Endothelial cell of umbilical vein (primary cell): Measurements from ENCODE around the gene CPLANE2. TPM values are rescaled to one million over a fixed set of nuclear protein-coding genes. Genes with fewer than 3 reads are reported as not detected.

Experiments
- BruUV-seq: library from RNA; stranded (reverse); fragments of 400-500 nt; replicated peaks from 2 replicates; lab custom pipeline; 2021; lab: Mats Ljungman, UMichigan
- CTCF ChIA-PET: fragments of 300-600, 350-600 bp; sonication (Branson Sonifier 250); formaldehyde crosslinking; loops from one replicate; lab custom pipeline; 2021; ENCODE audit warnings: antibody characterized with exemption, inconsistent platforms; lab: Charles Lee
- POLR2A ChIA-PET: fragments of 300-600, 350-600 bp; sonication (Branson Sonifier 250); formaldehyde crosslinking; loops from one replicate; lab custom pipeline; 2021; ENCODE audit warnings: antibody characterized with exemption, inconsistent platforms; lab: Charles Lee
- DNase-seq: peaks from one replicate; pipeline ENCODE4 v3.0.0-alpha.2; 2011; ENCODE audit warnings: low read depth, low spot score
- FAIRE-seq: peaks from 2 replicates; lab custom pipeline; 2011; peaks lifted over from hg19 to GRCh38; lab: Jason Lieb, UNC
- H2AFZ ChIP-seq: 2 replicates; pipeline ENCODE4 v1.6.0; 2012; ENCODE audit warnings: low read depth, low read length, control low read depth, inconsistent platforms
- H3K27ac ChIP-seq: 2 replicates; pipeline ENCODE4 v1.5.1; 2011; ENCODE audit warnings: low read depth, mild to moderate bottlenecking, control low read depth, low read length, moderate library complexity; ENCODE audit not compliant: insufficient read depth
- H3K27me3 ChIP-seq, 2 experiments: 2 replicates each; pipeline versions ENCODE4 v1.6.0 to v1.6.1; 2011; ENCODE audit warnings: low read length in 2 of 2, mixed read lengths in 1 of 2; ENCODE audit not compliant: control insufficient read depth in 2 of 2, insufficient read depth in 2 of 2
- H3K36me3 ChIP-seq, 2 experiments: 2 replicates in 1 of 2; 3 replicates in 1 of 2; pipeline ENCODE4 v1.5.1; 2011; ENCODE audit warnings: low read length in 2 of 2, mild to moderate bottlenecking in 1 of 2, moderate library complexity in 1 of 2; ENCODE audit not compliant: control insufficient read depth in 2 of 2, insufficient read depth in 2 of 2; ENCODE audit errors: extremely low read depth in 1 of 2
- H3K4me1 ChIP-seq: 3 replicates; pipeline ENCODE4 v1.5.1; 2011; ENCODE audit warnings: mild to moderate bottlenecking, low read length; ENCODE audit not compliant: control insufficient read depth, insufficient read depth; ENCODE audit errors: extremely low read depth
- H3K4me2 ChIP-seq: 2 replicates; pipeline ENCODE4 v1.6.1; 2011; ENCODE audit warnings: low read length, control low read depth, mixed read lengths; ENCODE audit not compliant: insufficient read depth
- H3K4me3 ChIP-seq, 3 experiments: fragments of 200-600 bp in 1 of 3; sonication (generic), shearing (Covaris generic) in 1 of 3; replicated peaks in 1 of 3; 2 replicates each; pipeline ENCODE4 v1.5.1; 2011 to 2016; ENCODE audit warnings: control low read depth in 3 of 3, low read length in 3 of 3, mild to moderate bottlenecking in 2 of 3, inconsistent platforms in 1 of 3, low read depth in 1 of 3, moderate library complexity in 1 of 3; ENCODE audit not compliant: insufficient read depth in 1 of 3
- H3K79me2 ChIP-seq: 2 replicates; pipeline ENCODE4 v1.6.0; 2012; ENCODE audit warnings: low read length, inconsistent platforms; ENCODE audit not compliant: control insufficient read depth, insufficient read depth
- H3K9ac ChIP-seq: replicated peaks from 2 replicates; pipeline ENCODE3; 2011; ENCODE audit warnings: low read length, control low read depth; ENCODE audit not compliant: insufficient read depth; ENCODE audit errors: extremely low read depth
- H3K9me1 ChIP-seq: replicated peaks from 3 replicates; pipeline ENCODE4 v1.6.0; 2011; ENCODE audit warnings: mild to moderate bottlenecking, low read length; ENCODE audit not compliant: control insufficient read depth, insufficient read depth; ENCODE audit errors: extremely low read depth
- H3K9me3 ChIP-seq: replicated peaks from 2 replicates; pipeline ENCODE4 v1.5.1; 2012; ENCODE audit warnings: low read length, inconsistent platforms; ENCODE audit not compliant: control insufficient read depth, insufficient read depth
- H4K20me1 ChIP-seq: replicated peaks from 2 replicates; pipeline ENCODE3; 2011; ENCODE audit warnings: mild to moderate bottlenecking, low read length; ENCODE audit not compliant: control insufficient read depth, insufficient read depth; ENCODE audit errors: extremely low read depth
- EZH2 ChIP-seq: IDR thresholded peaks from 2 replicates; pipeline ENCODE4 v1.6.1; 2012; ENCODE audit warnings: borderline replicate concordance, low read depth, mild to moderate bottlenecking, moderate library complexity, low read length, inconsistent platforms; ENCODE audit not compliant: severe bottlenecking
- FOS ChIP-seq: IDR thresholded peaks from 2 replicates; pipeline ENCODE4 v1.6.1; 2011; ENCODE audit warnings: mild to moderate bottlenecking, low read length, moderate library complexity, borderline replicate concordance; ENCODE audit not compliant: insufficient read depth
- GATA2 ChIP-seq: IDR thresholded peaks from 2 replicates; pipeline ENCODE4 v1.7.0; 2011; ENCODE audit warnings: low read depth, mild to moderate bottlenecking, moderate library complexity, mixed read lengths, low read length; ENCODE audit not compliant: insufficient read length, insufficient read depth
- JUN ChIP-seq: IDR thresholded peaks from 2 replicates; pipeline ENCODE4 v1.6.1; 2011; ENCODE audit warnings: borderline replicate concordance, low read depth; ENCODE audit not compliant: insufficient read length, insufficient read depth
- MYC ChIP-seq: IDR thresholded peaks from one replicate; pipeline ENCODE4 v1.6.1; 2011; ENCODE audit warnings: mild to moderate bottlenecking, low read depth, low read length
- POLR2A ChIP-seq: IDR thresholded peaks from 2 replicates; pipeline ENCODE4 v1.6.1; 2012; ENCODE audit warnings: low read depth, mild to moderate bottlenecking, control low read depth, low read length
- POLR2AphosphoS5 ChIP-seq: IDR thresholded peaks from 2 replicates; pipeline ENCODE4 v1.6.1; 2012; ENCODE audit warnings: low read depth, mild to moderate bottlenecking, control low read depth, low read length, moderate library complexity; ENCODE audit not compliant: insufficient read depth
- dilution Hi-C: fragments of 300-500 bp; cut with MboI; formaldehyde crosslinking; loops from one replicate; pipeline ENCODE4 v1.15.0; 2019; ENCODE audit warnings: low sequenced_read_pairs; ENCODE audit not compliant: extremely low pct_ligation_motif_present
- intact Hi-C: fragments of 100-400 bp; cut with micrococcal nuclease; formaldehyde crosslinking; loops from one replicate; pipeline ENCODE4 v1.10.0; 2022
- polyA plus RNA-seq, 4 experiments: library from polyadenylated mRNA; depleted of rRNA in 3 of 4; stranded (reverse) in 3 of 4; unstranded in 1 of 4; fragments of >200 nt; gene quantifications; 2 replicates each; pipeline versions ENCODE4 v1.2.1 to v1.2.3, GENCODE V29; 2011 to 2012; ENCODE audit warnings: missing spikeins in 1 of 4
- total RNA-seq: library from RNA; stranded (reverse); gene quantifications from 2 replicates; pipeline ENCODE4 v1.2.3, GENCODE V29; 2021
- TF ChIP-seq, protein P1 (sequence below), 2 donors: IDR thresholded peaks; 1 replicate in 1 of 2; 2 replicates in 1 of 2; pipeline ENCODE4 v1.5.1; 2011; ENCODE audit warnings: low read length in 2 of 2, mild to moderate bottlenecking in 2 of 2, moderate library complexity in 2 of 2, control low read depth in 1 of 2, inconsistent platforms in 1 of 2, low read depth in 1 of 2; ENCODE audit not compliant: insufficient read depth in 1 of 2; ENCODE audit errors: extremely low read depth in 1 of 2
- TF ChIP-seq, protein P2 (sequence below): IDR thresholded peaks from 2 replicates; pipeline ENCODE4 v1.6.1; 2011; ENCODE audit not compliant: insufficient read depth, insufficient read length

CPLANE2 gene
- total and polyA plus RNA-seq, 2 donors (not counting 3 experiments of a cell fraction or from before 2014, with no cell fraction given): 3.9 to 4.6 TPM

GRCh38 chr1:16252912-16253311, 15.9 kb upstream of the CPLANE2 start:
- CTCF ChIA-PET: interaction anchor here (2.6 kb wide), 1 partner anchor 110 kb away, joined by 5 read pairs; no protein-coding TSS in a partner anchor
- POLR2A ChIA-PET: no interaction called here
- FAIRE-seq: no peak
- Histone ChIP-seq H3K9ac (no peak overlapping the region), H2AFZ (no peak overlapping the region), H3K36me3 (peaks cover 12 to 20% of the 10 kb centered on the region in 2 experiments), H3K4me1 (peaks cover 23% of the 10 kb centered on the region), H3K27ac (no peak overlapping the region), H4K20me1 (no peaks in the 10 kb centered on the region), H3K27me3 (no peaks in the 10 kb centered on the region), H3K79me2 (no peaks in the 10 kb centered on the region), H3K4me3 (no peak overlapping the region), H3K4me2 (no peak overlapping the region), H3K9me1 (no peaks in the 10 kb centered on the region), H3K9me3 (no peaks in the 10 kb centered on the region)
- dilution Hi-C loops: no loop called here
- TF ChIP-seq GATA2: no peak
- TF ChIP-seq EZH2: no peak
- TF ChIP-seq, protein P1, sequence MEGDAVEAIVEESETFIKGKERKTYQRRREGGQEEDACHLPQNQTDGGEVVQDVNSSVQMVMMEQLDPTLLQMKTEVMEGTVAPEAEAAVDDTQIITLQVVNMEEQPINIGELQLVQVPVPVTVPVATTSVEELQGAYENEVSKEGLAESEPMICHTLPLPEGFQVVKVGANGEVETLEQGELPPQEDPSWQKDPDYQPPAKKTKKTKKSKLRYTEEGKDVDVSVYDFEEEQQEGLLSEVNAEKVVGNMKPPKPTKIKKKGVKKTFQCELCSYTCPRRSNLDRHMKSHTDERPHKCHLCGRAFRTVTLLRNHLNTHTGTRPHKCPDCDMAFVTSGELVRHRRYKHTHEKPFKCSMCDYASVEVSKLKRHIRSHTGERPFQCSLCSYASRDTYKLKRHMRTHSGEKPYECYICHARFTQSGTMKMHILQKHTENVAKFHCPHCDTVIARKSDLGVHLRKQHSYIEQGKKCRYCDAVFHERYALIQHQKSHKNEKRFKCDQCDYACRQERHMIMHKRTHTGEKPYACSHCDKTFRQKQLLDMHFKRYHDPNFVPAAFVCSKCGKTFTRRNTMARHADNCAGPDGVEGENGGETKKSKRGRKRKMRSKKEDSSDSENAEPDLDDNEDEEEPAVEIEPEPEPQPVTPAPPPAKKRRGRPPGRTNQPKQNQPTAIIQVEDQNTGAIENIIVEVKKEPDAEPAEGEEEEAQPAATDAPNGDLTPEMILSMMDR (IDR thresholded peaks at IDR 0.05; ENCODE audit: extremely low read depth in 1 of 2, insufficient read depth in 1 of 2, low read depth in 1 of 2, low read length in 2 of 2): no peak
- TF ChIP-seq POLR2AphosphoS5: no peak
- TF ChIP-seq JUN: no peak
- TF ChIP-seq, protein P2, sequence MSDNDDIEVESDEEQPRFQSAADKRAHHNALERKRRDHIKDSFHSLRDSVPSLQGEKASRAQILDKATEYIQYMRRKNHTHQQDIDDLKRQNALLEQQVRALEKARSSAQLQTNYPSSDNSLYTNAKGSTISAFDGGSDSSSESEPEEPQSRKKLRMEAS: no peak
- TF ChIP-seq POLR2A: no peak
- no peak for TF ChIP-seq MYC
- TF ChIP-seq FOS: no peak
- DNase-seq: no peak
- no TSS peak for BruUV-seq
- intact Hi-C loops: no loop called here
